HG03045 (cell line): ENCODE data around the gene GRIN3B.

Source experiments
- ATAC-seq: cut with Tn5 transposase; IDR thresholded peaks from one replicate; pipeline ENCODE4 v1.9.1; 2021; ENCODE audit warnings: mild to moderate bottlenecking, moderate library complexity; ENCODE audit not compliant: unreplicated experiment

The GRIN3B gene

DNA sequence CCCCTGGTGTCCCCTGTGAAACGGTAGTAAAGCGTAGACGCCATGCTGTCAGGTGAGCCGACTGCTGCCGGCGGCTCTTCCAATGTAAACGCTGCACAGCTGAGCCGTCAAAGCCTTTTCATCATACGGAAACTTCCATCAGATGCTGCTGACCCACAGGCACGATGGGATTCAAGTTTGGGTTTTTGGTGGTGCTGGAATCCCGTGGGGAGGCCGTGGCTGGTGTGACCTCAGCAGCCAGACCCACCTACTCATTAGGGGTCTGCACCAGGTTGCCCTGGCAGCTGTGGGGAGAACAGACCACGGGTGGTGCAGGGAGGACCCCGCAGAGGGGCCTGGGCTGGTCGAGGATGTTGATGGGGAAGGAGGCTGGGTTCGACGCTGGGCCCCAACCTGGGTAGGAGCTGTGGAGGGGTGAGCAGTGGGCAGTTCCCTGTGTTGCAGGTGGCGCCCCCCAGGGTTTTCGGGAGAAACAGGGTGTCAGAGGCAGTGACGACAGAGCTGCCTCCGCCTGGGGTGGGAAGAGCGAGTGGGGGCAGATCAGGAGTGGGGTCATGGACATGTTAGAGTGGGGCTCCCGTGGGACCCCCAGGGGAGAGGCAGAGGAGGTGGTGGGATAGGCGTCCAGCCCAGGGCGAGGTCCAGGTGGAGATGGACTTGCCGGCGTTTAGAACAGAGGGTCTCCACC lies 6.6 kb downstream of the GRIN3B start:
- no peak for ATAC-seq

DNA sequence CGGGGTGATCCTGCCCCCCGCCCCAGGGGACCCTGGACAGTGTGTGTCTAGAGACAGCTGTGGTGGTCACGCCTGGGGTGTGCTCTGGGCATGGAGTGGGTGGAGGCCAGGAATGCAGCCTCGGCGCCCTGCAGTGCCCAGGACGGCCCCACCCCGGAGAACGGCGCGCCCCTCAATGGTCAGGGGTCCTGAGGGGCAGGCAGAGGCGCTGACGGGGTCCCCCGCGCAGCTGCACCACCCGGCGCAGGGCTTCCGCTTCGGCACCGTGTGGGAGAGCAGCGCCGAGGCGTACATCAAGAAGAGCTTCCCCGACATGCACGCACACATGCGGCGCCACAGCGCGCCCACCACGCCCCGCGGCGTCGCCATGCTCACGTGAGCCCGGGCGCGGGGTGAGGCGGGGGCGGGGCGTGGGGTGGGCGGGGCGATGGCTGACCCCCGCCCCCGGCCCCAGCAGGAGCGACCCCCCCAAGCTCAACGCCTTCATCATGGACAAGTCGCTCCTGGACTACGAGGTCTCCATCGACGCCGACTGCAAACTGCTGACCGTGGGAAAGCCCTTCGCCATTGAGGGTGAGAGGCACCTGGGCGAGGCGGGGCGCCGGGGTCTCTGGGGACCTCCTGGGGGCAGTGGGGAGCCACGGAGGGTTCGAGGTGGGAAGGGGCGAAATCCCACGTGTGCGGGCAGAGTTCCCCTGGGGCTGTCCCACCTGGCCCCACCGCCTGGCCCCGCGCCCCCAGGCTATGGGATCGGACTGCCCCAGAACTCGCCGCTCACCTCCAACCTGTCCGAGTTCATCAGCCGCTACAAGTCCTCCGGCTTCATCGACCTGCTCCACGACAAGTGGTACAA lies 7.4 kb downstream of the GRIN3B start:
- no peak for ATAC-seq

DNA sequence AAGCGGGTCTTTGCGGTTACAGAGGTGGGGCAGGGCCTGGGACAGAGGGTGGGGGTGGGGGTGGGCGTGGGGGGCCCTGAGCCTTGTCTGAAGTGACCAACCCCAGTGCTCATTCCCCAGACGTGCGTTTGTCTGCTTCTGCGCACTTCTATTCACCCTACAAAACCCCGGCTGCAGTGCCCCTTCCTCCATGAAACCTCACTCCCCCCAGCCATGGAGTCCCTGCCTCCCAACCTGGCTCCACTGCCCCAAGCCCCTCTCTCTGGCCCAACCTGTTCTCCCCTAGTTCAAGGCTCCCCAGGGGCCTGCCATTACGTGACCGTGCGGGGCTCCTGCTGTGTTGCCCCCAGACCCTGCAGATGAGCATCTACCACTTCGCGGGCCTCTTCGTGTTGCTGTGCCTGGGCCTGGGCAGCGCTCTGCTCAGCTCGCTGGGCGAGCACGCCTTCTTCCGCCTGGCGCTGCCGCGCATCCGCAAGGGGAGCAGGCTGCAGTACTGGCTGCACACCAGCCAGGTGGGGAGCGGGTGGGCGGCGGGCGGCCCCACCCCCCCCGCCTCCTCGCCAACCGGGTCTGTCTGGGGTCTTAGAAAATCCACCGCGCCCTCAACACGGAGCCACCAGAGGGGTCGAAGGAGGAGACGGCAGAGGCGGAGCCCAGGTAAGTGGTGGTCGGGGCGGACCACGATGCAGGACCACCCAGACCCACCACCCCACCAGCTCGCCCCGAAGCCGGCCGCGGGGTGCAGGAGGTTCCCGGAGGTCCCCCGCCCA lies 8.2 kb downstream of the GRIN3B start:
- no peak for ATAC-seq

DNA sequence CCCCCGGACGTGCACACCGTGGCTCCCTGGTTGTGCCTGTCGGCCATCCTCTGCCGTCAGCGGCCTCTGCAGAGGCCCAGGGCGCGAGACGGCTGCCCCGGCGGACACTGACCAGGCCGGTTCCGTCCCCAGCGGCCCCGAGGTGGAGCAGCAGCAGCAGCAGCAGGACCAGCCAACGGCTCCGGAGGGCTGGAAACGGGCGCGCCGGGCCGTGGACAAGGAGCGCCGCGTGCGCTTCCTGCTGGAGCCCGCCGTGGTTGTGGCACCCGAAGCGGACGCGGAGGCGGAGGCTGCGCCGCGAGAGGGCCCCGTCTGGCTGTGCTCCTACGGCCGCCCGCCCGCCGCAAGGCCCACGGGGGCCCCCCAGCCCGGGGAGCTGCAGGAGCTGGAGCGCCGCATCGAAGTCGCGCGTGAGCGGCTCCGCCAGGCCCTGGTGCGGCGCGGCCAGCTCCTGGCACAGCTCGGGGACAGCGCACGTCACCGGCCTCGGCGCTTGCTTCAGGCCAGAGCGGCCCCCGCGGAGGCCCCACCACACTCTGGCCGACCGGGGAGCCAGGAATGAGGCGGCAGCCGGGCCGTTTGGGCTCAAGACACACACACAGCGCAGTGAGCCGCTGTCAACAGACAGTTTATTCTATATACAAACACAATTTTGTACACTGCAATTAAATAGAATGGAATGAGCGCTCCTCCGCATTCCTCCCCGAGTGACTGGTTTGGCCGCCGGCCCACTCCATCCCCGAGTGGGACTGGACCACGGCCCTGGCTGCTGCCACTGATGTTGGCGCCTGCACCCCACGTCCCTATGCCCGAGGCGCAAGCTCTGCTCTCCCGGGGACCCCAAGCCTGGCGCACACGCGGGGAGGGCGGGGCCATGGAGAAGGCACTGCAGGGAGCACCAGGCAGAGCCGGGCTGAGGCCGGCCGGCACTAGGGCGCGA lies 9.1 kb downstream of the GRIN3B start:
- ATAC-seq = no peak

DNA sequence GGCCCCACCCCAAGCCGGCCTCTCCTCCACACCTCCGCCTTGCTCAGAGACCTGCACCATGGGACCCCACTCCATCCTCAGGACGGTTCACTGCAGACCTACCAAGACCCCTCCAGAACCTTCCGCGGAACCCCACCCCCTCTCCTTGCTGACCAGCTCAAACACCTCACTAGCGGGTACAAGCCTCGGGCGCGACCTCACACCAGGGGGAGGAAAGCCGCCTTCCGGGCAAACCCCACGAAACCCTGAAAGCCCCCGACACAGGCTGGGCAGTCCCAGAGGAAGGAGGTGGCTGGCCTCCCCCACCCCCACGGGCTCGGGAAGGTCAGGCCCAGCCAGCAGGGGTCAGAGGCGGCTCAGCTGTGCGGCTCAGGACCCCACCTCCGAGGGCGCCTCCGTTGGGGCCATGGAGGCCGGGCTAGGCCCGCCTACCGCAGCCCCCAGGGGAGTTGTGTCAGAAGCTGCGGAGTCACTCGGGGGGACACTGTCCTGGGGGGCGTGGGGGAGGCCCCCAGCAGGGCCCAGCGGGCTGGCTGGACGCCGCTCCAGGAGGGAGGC lies 9.8 kb downstream of the GRIN3B start:
- ATAC-seq = no peak

DNA sequence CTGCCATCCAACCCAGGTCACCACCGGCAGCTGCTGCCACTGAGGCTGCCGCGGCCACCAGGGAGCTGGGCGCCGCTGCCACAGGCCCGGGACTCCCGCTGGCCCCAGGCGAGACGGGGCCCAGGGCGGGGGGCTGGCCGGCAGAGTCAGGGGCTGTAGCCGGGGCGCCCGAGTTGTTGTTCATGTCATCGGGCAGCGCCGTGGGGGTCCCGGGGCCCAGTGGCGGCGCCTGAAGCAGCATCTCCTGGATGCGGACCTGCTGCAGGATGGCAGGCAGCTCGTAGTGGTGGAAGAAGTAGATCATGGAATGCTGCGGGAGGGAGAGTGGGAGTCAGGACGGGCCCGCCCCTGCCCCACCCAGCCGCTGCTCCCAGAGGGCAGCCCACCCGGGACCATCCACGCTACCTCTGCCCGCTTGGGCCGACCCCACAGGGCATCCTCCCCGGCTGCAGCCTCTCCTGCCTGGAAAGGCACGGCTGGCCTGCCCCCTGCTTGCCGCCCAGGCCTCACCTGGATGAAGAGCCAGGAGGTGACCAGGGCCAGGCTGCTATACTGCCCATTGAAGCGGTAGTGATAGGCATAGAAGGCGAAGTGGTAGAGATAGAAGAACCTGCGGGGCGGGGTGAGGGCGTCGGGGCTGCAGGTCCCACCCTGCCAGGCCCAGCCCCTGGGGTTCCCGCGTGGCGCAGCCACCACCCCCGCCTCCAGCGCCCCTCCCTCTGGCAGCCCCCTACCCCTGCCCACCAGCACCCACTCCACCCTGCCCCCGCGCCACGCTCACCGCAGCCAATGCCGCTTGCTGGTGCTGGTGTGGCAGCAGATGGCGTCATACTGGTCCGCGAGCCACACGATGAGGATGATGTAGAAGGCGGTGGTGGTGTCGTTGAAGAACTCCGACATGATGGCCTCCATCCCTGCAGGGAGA lies 10.6 kb downstream of the GRIN3B start:
- ATAC-seq = no peak

DNA sequence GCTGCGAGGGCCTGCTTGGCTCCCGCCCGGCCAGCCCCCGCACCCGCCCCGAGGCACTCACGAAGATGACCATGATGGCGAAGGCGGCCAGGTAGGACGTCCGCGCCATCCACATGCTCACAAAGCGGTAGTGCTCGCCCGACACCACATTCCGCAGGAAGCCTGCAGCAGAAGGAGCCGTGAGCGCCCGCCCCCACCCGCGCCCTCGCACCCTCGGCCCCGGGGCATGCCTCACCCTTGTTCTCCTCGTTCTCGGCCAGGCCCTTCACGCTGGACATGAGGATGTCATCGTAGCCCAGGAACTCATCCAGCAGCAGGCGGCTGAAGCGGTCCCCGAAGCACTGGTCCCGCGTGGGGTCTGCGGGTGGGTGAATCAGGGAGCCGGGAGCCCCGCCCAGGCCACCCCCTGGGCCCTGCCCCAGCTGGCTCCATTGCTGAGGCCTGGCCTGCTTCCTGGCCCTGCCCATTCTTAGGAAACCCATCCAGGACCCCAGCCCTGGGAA lies 11.7 kb downstream of the GRIN3B start:
- no peak for ATAC-seq

DNA sequence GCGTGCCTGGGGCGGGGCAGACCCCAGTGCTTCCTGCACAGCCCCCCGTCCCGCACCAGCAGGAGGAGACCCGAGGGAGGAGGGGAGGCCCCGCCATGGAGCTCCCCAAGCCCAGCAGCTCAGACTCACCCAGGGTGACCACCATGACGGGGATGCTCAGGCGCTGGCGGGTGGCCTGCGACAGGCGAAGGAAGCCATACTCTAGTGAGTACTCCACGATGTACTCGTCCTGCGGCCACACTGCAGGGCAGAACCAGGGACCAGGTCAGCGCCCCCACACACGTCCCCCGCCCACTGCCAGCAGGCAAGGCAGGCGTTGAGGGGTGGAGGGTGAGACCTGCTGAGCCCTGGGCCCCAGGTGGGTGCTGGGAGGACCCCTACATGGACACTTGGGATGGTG lies 12.1 kb downstream of the GRIN3B start:
- ATAC-seq = no peak

DNA sequence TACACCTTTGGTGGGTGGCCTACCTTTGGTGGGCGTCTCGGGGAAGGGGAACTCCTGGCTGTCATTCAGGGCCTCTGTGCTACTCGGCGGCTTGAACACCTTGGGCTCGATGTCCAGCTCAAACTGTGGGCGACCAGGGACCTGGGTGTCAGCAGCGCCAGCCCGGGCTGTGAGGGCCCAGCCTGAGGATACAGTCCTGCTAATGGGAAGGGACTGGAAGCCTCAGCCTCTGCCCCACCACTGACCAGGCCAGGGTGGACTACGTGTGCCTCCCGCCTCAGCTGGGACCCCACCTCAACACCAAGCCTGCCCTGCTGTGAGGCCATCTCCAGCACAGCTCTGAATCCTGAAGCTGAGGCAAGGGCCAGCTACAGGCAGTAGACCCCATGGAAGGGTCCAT lies 13.0 kb downstream of the GRIN3B start:
- ATAC-seq = no peak

DNA sequence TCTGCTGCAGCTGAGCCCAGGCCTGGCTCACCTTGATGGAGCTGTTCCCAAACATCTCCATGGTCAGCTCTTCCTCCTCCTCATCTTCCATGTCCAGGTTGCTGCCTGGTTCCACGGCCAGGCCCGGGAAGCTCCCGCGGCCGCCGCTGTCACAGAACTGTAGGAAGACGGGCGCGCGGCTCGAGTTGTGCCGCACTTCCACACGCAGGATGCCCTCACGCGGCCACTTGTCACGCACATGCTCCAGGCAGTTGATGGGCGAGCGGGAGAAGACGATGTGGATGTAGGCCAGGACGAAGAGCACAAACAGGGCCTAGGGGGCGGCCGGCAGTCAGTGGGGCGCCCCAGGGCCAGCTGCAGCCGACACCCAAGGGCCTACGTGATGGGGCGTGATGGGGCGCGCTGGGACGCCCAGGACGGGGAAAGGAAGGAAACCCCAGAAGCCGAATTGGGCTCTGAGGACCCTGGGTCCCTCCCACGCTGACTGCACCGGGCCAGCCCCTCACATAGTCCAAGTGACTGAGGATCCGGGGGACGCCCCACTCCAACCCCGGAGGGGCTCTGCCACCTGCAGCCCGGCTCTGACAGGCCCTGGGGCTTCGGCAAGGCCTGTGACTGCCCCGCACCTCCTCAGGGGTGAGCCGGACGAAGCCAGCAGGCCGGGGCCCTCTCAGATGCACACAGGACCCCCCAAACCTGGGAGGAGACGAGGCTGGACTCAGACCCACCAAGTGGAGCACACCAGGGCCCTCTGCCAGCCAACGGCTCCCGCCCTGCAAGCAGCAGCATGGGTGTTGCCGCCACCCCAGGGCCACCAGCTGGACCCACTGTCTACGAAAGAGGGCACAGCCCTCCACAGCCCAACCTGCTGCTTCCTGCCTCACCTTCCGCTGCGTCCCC lies 14.2 kb downstream of the GRIN3B start:
- ATAC-seq = no peak

DNA sequence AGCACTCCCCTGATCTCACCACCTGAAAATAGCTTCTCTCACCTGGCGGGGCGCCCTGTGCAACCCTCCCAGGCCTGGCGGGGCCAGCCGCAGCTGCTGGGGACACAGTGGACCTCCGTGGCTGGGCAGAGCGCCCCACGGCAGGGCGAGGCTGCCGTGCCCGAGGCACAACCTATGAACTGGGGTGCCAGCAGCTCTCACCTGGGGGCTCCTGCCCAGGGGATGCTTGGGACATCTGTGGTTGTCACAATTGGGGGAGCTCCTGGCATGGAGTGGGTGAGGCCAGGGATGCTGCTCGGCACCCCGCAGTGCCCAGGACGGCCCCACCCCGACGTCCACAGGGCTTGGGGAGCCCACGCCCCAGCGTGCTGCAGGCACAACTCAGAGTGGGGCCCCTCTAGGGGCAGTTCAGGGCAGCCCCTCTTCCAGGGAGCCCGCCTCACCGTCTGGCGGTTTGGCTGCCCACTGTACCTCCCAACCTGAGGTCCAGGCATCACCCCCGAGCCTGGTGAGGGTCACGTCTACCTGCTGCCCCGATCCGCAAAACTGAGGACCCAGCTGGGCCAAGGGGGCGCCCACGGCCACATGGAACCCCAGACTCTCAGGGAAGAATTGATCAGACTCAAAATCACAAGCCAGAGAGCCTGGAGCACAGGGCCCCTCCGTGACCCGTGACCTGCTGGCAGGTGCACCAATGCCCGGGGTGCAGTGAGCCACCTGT lies 15.0 kb downstream of the GRIN3B start:
- no peak for ATAC-seq

DNA sequence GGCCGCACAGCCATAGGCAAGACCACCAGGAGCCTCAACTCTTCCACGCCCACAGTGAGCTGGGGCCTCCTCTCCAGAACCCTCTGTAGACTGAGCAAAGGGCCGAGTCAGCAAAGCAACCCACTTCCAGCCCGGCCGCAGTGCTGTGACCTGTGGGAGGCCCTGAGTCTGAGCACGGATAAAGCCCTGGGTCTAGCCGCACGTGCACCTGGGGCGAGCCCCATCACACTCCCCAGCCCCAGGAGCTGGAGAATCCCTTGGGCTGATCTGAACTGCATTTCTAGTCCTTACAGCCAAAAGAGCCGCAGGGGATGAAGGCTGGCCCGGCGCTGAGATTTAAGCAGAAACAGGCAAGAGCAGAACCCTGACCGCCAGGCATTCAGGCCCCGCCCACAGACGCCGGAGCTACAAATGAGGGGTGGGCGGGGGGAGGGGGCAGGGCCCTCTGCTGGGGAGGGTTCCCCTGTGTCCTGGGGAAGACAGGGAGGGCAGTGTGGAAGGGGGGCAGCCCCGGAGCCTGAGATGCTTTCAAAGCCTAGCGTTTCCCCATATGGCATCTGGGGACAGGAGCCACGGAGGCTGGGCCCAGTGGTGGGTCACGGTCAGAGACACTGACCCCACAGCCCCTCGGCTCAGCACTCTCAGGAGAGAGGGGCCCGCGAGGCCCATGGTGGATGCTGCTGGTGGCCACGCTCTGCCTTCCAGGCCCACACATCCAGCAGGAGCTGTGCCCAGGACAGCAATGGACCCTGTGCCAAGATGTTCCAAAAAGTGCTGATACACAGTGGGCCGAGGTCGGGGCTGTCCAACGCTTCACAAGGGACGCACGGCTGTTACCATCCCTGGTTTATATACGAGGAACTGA lies 15.8 kb downstream of the GRIN3B start:
- ATAC-seq = no peak

DNA sequence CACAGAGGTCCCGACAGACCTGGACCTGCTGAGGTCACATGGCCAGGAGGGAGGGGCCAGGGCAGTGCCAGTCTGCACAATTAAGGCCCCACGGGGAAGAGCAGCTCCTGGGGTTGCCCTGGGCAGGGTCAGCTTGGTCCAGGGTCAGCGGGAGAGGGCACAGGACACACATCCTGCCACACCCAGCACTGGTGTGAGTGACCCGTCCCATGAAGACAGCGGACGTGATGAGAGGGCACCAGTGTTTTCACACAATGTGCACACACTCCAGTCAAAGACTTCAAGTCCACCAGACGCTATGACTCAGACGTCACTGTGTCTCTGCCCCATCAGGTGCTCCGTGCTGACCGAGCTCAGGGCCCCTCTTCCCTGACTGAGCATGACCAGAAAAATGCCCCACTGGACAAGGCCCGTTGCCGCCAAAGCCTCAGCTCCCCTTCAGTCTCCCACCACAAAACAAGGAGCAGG lies 16.5 kb downstream of the GRIN3B start:
- no peak for ATAC-seq

DNA sequence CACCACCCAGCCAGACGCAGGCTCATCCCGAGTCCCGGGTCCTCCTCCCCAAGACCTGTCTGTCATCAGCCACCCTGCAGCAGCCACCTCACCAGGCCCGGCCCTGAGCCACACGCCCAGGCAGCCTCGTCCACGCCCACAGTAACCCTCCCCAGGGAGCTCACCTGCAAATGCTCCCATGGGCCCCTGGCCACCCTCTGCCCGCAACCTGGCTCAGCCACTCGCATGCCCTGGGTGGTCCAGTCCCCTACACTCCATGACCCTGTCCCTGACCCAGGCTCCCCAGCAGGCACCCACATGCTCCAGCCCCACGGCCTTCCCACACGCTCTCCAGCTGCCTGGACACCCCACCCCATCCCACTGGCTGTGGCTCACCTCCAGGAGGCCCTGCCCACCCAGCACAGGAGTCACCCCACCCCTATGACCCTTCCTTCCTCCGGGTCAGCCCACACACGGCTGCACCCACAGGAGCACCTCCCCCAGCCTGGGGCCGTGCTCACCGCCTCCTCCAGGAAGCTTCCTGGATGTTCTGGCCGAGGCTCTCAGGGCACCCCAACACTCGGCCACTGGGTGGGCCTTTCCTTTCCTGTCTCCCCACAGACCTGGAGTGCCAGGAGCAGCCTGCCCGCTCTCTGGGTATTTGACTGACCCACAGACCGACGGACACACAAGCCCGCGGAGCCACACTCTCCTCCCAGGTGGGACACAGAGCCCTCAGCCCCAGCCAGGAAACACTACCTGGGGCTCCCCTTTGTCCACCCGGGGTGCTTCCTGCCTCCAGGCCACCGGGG lies 17.1 kb downstream of the GRIN3B start:
- ATAC-seq = no peak

DNA sequence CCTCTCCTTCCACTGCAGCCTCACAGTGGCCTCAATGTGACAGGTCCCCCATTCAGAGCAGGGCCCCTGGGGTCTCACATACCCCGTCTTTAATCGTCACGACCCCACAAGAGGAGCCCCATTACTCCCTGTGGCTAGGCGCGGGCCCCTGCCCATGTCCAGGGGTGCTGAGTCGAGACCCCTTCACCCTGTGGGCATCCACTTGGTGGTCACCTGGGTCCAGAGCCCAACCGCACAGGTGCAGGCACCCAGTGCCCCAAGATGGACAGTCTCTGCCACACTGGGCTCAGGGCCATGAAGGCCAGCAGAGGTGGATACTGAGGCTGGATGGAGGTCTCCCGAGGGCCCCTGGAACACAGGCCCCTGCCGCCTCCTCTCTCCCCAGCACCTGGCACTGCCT lies 17.7 kb downstream of the GRIN3B start:
- ATAC-seq = no peak
